ENCODE results near the gene IL1RAP.
"Not testable (repeated sequence)": the region's sequence is repeated elsewhere in the genome, so short reads cannot be mapped to it uniquely, and the experiment has no call there.

The IL1RAP gene, protein sequence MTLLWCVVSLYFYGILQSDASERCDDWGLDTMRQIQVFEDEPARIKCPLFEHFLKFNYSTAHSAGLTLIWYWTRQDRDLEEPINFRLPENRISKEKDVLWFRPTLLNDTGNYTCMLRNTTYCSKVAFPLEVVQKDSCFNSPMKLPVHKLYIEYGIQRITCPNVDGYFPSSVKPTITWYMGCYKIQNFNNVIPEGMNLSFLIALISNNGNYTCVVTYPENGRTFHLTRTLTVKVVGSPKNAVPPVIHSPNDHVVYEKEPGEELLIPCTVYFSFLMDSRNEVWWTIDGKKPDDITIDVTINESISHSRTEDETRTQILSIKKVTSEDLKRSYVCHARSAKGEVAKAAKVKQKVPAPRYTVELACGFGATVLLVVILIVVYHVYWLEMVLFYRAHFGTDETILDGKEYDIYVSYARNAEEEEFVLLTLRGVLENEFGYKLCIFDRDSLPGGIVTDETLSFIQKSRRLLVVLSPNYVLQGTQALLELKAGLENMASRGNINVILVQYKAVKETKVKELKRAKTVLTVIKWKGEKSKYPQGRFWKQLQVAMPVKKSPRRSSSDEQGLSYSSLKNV

DNA sequence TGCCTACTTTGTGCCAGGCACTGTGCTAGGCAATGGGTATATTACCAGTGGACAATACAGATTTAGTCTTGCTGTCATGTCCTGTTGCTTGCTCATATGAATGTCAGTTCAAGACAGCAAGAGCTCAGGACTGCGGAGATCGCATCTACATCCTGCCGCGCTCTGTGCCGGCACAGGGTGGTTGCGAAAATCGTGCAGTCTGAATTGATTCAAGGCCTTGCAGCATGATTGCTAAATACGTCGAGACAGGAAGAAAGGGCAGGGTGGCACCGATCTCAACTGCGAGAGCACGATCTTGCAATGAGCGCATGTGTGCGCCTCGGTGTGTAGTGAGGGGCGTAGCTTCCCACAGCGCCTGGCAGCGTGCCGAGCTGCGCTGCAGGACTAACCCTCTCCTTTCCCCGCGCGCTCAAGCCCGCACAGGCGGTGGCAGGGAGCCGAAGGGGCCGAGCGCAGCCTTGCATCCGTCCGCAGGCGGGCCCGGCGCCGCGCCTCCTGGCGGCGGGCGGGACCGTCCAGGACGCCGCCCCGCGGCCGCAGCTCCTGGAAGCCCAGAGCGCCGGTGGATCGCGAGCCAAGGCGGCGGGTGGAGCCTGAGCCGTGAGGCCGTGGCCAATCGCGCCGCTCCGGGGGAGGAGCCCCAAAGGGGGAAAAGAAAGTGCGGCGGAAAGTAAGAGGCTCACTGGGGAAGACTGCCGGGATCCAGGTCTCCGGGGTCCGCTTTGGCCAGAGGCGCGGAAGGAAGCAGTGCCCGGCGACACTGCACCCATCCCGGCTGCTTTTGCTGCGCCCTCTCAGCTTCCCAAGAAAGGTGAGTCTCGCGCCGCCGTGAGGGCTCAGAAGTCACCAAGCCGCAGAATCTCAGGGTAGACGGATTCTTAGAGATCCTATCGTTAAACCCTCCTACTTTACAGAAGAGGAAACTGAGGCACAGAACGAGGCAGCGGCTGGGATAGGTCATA, at the start of gene IL1RAP:
Gene IL1RAP (plus strand): TSS at position 677 of the 962 bp plus-strand sequence. CDS start 50,205 bp downstream, outside the sequence.
- peak; percentile 82 to 90 for DNase-seq (ENCODE audit: low spot score in 2 of 2)
- Histone ChIP-seq H3K4me3 (peak within 1 kb of the TSS; percentile 73), H3K4me1 (no peaks in the 10 kb centered on the region; the same call in 1 of the 2 replicates), H3K27me3 (ENCODE audit: low read depth) (no peaks in the 10 kb centered on the region), H3K9me3 (no peaks in the 10 kb centered on the region), H3K36me3 (replicated peaks) (no peaks in the 10 kb centered on the region)
- in situ Hi-C loops (cut with MboI; ENCODE audit: low sequenced_read_pairs) = no loop called here

DNA sequence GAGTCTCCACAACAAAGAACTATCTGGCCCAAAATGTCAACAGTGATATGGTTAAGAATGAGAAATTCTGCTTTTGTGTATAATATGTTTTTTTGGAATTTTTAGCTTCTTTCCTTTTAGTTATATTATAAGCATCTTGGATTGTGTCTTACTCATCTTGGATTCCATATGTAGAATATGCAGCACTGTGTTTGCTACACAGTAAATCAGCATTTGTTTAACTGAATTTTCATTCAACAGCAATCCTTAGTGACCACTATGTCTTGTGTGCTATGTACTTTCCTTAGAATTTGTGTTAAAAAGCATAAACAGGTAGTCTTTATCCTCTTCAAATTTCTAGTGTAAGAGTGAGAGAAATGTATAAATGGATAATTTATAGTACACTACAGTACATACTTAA, 46.0 kb upstream of the IL1RAP start:
- Histone ChIP-seq H3K4me3 (no peak overlapping the region), H3K36me3 (replicated peaks) (no peaks in the 10 kb centered on the region), H3K4me1 (no peaks in the 10 kb centered on the region), H3K27me3 (ENCODE audit: low read depth) (no peaks in the 10 kb centered on the region), H3K9me3 (no peaks in the 10 kb centered on the region)
- in situ Hi-C loops (cut with MboI; ENCODE audit: low sequenced_read_pairs) = no loop called here
- no peak for DNase-seq (ENCODE audit: low spot score in 2 of 2)

DNA sequence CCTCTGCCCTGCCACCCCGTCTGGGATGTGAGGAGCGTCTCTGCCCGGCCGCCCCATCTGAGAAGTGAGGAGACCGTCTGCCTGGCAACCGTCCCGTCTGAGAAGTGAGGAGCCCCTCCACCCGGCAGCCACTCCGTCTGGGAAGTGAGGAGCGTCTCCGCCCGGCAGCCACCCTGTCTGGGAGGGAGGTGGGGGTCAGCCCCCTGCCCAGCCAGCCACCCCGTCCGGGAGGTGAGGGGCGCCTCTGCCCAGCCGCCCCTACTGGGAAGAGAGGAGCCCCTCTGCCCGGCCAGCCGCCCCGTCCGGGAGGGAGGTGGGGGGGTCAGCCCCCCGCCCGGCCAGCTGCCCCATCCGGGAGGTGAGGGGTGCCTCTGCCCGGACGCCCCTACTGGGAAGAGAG, 40.6 kb upstream of the IL1RAP start:
- in situ Hi-C loops (cut with MboI; ENCODE audit: low sequenced_read_pairs); H3K4me3 ChIP-seq; H3K27me3 ChIP-seq (ENCODE audit: low read depth); H3K36me3 ChIP-seq (replicated peaks); DNase-seq (ENCODE audit: low spot score in 2 of 2); H3K4me1 ChIP-seq; H3K9me3 ChIP-seq: not testable (repeated sequence)

DNA sequence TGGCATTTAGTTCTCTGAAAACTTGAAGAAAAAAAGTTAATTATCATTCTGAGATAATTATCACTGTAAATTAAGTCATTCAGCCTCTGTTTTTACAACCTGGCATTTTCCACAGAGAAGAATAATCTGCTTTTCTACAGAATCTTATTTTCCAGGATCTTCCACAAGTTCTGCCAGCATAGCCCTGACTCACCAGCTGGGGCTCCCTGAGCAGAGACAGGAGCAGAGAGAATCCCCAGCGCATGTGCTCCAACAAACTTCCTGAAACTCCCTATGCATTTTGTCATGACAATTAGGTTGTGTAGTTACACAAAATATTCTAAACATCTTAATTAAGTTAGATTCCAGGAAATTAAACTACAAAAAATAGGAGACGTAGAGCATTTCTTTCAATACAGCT, 32.1 kb upstream of the IL1RAP start:
- no peak for DNase-seq (ENCODE audit: low spot score in 2 of 2)
- Histone ChIP-seq H3K4me1 (no peaks in the 10 kb centered on the region; the same call in 1 of the 2 replicates), H3K27me3 (ENCODE audit: low read depth) (no peaks in the 10 kb centered on the region; the same call in 1 of the 2 replicates), H3K4me3 (no peak overlapping the region), H3K9me3 (no peaks in the 10 kb centered on the region), H3K36me3 (replicated peaks) (no peaks in the 10 kb centered on the region)
- in situ Hi-C loops (cut with MboI; ENCODE audit: low sequenced_read_pairs) = no loop called here

DNA sequence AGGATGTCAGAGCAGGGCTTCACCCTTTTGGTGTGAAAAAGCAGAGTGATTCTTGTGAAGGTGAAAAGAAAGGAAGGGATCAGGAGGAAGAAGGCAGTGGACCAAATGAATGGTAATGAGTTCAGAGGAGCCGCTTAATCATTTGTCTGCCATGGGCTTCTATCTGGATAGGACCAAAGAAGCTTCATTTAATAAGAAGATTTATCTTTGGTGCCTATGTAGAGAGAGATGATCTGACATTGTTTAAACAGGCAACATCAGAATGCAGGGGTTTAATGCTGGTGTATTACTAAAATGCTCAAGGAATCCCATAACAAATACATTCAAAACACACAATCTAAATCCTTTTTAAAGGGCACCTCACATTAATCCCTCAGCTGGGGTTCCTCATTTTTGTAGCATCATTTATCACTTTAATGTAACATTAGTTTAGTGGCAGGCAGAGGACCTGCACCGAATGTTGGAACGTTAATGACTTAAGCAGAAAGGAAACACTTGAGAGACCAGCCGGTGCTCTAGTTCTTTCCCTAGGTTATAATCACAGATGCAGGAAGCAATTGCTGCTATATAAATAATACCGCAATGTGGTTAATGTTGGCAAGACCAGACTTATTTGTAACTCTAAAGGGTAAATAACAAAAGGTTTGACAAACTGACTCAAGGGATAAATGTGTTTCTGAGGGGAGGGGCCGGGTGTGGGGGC, 27.9 kb upstream of the IL1RAP start:
- DNase-seq (ENCODE audit: low spot score in 2 of 2) = no peak
- H3K4me1 ChIP-seq = no peaks in the 10 kb centered on the region
- no peaks in the 10 kb centered on the region for H3K36me3 ChIP-seq (replicated peaks)
- in situ Hi-C loops (cut with MboI; ENCODE audit: low sequenced_read_pairs) = no loop called here
- no peaks in the 10 kb centered on the region for H3K9me3 ChIP-seq
- H3K27me3 ChIP-seq (ENCODE audit: low read depth) = peaks cover 5% of the 10 kb centered on the region
- no peak overlapping the region for H3K4me3 ChIP-seq

DNA sequence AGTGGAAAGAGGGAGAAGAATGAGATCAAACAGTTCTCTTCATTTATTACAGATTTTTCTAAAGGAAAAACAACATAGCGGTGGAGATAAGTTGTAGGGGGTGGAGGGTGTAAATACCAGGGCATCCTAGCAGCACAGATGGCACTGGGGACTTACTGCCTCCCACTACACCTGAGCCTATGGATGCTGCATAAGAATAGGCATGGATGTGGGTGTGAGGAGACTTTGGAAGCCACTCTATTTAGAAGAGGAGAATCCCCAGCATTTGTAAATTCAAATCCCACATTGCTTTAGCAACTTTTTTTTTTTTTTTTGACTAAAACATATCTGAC, 27.4 kb upstream of the IL1RAP start:
- Histone ChIP-seq H3K36me3 (replicated peaks) (no peaks in the 10 kb centered on the region), H3K9me3 (no peaks in the 10 kb centered on the region), H3K4me3 (no peak overlapping the region), H3K4me1 (no peaks in the 10 kb centered on the region), H3K27me3 (ENCODE audit: low read depth) (peaks cover 5% of the 10 kb centered on the region)
- no peak for DNase-seq (ENCODE audit: low spot score in 2 of 2)
- in situ Hi-C loops (cut with MboI; ENCODE audit: low sequenced_read_pairs) = no loop called here

DNA sequence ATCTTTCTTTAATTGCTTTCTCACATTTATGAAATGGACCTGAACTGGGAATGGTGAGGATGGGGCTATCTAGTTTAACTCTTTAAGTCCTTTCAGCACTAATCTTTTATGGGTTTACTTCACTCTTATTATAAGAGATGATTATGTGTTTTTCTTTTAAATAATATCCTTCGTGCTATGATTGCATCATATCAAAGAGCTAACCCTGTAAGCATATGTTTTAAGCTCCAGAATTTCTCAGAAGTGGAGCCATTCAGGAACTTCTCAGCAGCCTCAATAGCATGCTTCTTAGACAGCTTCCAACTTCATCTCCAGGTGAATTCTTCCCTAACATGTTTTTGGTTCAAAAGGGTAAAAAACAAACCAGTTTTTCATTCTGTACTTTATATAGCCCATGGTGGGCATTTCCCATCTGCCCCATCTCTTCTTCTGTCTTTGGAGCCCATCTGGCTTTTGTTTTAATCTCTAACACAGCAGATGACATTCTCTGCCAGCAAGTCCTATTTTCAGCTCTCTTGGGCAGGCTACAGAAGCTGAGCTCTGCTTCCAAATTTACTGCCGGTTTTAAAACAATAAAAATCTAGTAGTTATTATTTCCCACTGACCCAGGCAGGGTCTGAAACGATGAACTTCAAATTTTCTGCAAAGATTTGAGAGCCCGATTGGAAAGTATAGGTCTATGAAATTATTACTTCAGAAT, 26.8 kb upstream of the IL1RAP start:
- Histone ChIP-seq H3K4me3 (no peak overlapping the region), H3K4me1 (no peaks in the 10 kb centered on the region), H3K36me3 (replicated peaks) (no peaks in the 10 kb centered on the region), H3K9me3 (no peaks in the 10 kb centered on the region), H3K27me3 (ENCODE audit: low read depth) (peaks cover 5% of the 10 kb centered on the region)
- in situ Hi-C loops (cut with MboI; ENCODE audit: low sequenced_read_pairs) = no loop called here
- no peak for DNase-seq (ENCODE audit: low spot score in 2 of 2)

DNA sequence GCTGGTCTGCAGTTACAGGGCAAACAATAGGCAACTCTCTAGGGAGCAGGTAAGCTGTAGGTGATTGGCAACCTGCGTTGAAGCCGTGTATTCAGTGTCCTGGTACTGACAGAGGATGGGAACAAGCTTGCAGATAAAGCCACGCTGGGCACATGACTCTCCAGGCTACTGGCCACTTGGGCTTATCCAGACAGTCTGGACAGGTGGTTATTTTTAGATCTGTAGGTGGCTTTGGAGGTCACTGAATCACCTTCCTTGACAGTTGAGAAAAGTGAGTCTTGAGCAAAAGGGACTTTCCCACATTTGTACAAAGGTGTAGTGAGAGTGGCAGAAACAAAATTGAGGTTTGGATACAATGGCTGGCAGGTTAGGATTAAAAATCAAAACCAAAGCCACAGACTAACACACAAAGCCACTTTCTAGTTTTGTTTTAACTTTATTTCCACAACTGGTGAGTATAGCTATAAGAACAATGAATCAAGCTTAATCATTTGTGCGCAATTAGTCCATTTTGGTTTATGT, 22.3 kb upstream of the IL1RAP start:
- in situ Hi-C loops (cut with MboI; ENCODE audit: low sequenced_read_pairs) = no loop called here
- DNase-seq (ENCODE audit: low spot score in 2 of 2) = no peak
- Histone ChIP-seq H3K4me3 (no peak overlapping the region), H3K9me3 (no peaks in the 10 kb centered on the region), H3K4me1 (no peaks in the 10 kb centered on the region), H3K27me3 (ENCODE audit: low read depth) (peaks cover 5% of the 10 kb centered on the region; the same call in 1 of the 2 replicates), H3K36me3 (replicated peaks) (no peaks in the 10 kb centered on the region)

DNA sequence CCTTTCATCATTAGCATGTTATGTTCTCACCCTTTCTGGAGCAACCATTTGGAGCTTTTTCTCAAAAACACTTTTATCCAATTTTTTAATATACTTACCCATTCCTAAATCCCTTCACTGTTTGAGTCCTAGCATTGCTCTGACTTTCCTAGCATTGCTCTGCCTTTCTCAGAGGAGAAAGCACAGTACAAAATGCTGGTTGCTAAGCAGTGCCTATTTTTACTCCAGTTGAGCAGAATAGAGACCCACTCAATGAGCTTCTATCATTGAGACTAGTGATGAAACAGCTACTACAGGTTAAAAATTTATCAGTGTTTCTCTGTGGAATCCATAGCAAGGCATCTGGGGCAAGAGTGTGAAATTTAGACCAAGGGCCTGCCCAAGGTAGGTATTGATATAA, 21.8 kb upstream of the IL1RAP start:
- Histone ChIP-seq H3K27me3 (ENCODE audit: low read depth) (peaks cover 5% of the 10 kb centered on the region; the same call in 1 of the 2 replicates), H3K4me3 (no peak overlapping the region), H3K9me3 (no peaks in the 10 kb centered on the region), H3K4me1 (peaks cover 2% of the 10 kb centered on the region; the same call in 1 of the 2 replicates), H3K36me3 (replicated peaks) (no peaks in the 10 kb centered on the region)
- no peak for DNase-seq (ENCODE audit: low spot score in 2 of 2)
- in situ Hi-C loops (cut with MboI; ENCODE audit: low sequenced_read_pairs) = no loop called here

DNA sequence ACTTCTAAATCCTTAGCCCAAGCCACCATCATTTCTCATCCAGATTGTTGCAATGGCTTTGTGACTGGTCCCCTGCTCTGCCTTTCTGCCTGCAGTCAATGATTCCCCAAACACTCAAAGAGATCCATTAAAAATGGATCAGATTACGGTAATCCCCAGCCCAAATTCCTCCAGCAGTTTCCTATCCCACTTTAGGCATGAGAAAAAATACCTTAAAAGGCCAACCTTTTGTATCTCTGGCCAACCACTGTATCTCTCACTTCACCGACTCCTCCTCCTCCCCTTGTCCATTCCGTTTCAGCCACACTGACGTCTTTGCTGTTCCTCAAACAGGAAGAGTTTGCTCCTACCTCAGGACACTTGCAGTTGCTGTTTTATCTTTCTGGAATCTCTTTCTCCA, 20.9 kb upstream of the IL1RAP start:
- in situ Hi-C loops (cut with MboI; ENCODE audit: low sequenced_read_pairs) = no loop called here
- H3K27me3 ChIP-seq (ENCODE audit: low read depth) = peaks cover 5% of the 10 kb centered on the region; the same call in 1 of the 2 replicates
- H3K36me3 ChIP-seq (replicated peaks) = no peaks in the 10 kb centered on the region
- peaks cover 2% of the 10 kb centered on the region; the same call in 1 of the 2 replicates for H3K4me1 ChIP-seq
- DNase-seq (ENCODE audit: low spot score in 2 of 2) = peak; percentile 8 to 34
- no peak overlapping the region for H3K4me3 ChIP-seq
- no peaks in the 10 kb centered on the region for H3K9me3 ChIP-seq

DNA sequence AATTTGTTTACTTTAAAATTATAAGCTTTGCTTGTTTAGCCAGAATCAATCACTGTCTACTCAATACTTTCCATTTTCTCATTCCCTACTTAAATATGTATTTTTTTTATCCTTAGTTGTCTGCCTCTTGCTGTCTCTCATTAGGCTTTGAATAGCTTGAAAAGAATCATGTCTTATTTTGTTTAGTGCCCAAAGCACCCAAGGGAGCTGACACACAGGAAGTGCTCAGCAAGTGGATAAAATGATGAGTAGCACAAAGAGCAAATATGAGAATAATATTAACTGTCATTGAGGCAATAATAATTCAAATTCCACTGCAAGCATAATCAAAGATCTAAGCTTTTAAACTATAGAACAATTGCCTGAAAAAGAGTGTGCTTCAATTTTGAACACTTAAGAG, 19.0 kb upstream of the IL1RAP start:
- peaks cover 2% of the 10 kb centered on the region; the same call in 1 of the 2 replicates for H3K4me1 ChIP-seq
- no peaks in the 10 kb centered on the region for H3K9me3 ChIP-seq
- no peaks in the 10 kb centered on the region for H3K36me3 ChIP-seq (replicated peaks)
- no peaks in the 10 kb centered on the region for H3K27me3 ChIP-seq (ENCODE audit: low read depth)
- no peak overlapping the region for H3K4me3 ChIP-seq
- no peak for DNase-seq (ENCODE audit: low spot score in 2 of 2)
- in situ Hi-C loops (cut with MboI; ENCODE audit: low sequenced_read_pairs) = no loop called here

DNA sequence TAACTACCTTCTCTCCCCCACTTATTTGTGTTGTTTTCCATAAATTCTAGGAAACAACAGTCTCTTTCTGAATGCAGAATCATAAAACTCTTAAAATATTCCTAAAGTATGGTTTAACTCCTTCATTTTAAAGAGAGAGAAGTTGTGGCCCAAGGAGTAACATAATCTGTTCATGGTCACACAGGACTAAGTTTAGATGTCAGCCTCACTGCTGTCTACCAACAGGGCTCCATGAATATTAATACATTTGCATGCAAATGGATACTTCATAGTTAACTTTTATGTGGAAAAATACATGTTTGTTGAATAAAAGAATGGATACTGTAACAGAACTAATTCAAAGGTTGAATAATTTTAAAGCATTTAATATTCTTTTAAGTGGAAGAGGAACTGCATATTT, 18.5 kb upstream of the IL1RAP start:
- Histone ChIP-seq H3K4me3 (no peak overlapping the region), H3K36me3 (replicated peaks) (no peaks in the 10 kb centered on the region), H3K9me3 (no peaks in the 10 kb centered on the region), H3K4me1 (peaks cover 2% of the 10 kb centered on the region; the same call in 1 of the 2 replicates), H3K27me3 (ENCODE audit: low read depth) (no peaks in the 10 kb centered on the region)
- no peak for DNase-seq (ENCODE audit: low spot score in 2 of 2)
- in situ Hi-C loops (cut with MboI; ENCODE audit: low sequenced_read_pairs) = no loop called here

Measured in HAP-1 (cell line).